Activated CD4-positive, alpha-beta T cell treated with anti-CD3 and anti-CD28 coated beads, Interleukin-2, amount 50 U/mL, for 24 hours (primary cell): ENCODE measurements around the gene KRTAP10-4.
"Not testable (repeated sequence)": the region's sequence is repeated elsewhere in the genome, so short reads cannot be mapped to it uniquely, and the experiment has no call there.

Source experiments
- DNase-seq, 2 donors: peaks; one replicate each; pipeline ENCODE4 v3.0.0-alpha.2; 2020; ENCODE audit warnings: low read depth in 1 of 2, low spot score in 1 of 2

KRTAP10-4 gene

DNA sequence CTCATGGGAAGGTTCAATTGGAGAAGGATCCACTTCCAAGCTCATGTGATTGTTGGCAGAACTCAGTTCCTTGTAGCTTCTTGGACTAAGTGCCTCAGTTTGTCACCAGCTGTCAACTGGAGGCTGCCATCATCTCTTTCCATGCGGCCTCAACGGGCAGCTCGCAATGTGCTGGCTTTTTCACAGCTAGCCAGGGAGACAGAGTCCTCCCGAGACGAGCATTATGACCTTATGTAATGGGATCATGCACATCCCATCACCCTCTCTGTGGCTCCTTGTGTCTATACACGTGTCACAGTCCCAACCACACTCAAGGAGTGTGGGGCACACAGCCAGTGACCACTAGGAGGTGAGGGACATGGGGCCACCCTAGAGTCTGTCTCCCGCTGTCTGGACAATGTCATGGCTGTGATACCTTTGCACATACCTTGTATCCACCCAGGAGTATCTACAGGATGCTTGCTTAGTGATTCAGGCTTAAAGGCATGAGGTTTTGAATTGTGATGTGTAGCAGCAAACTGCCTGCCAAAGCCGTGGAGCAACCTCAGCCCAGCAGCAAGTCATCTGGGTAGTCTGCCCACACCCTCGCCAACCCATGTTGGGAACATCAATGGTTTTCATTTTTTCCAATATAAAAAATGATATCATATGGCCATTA is 22.7 kb downstream of the KRTAP10-4 start:
- DNase-seq: no peak

DNA sequence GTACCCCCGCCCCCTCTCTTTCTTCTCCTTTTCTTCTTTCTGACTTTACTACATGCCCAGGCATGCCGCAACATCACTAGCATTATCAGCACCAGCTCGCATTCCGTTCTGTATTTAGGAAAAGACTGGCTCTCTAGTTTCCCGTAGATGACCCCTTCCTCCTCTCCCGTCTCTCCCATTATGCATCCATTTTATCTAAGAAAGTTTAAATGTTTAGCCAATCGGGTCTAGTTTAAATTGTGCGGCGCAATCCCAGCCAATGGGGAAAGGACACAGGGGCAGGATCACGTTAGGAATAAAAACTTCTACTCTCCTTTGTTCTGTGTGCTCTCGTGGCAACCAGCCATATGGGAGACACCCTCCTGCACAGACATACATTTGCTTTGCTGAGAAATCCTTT is 24.5 kb downstream of the KRTAP10-4 start:
- DNase-seq: no peak

DNA sequence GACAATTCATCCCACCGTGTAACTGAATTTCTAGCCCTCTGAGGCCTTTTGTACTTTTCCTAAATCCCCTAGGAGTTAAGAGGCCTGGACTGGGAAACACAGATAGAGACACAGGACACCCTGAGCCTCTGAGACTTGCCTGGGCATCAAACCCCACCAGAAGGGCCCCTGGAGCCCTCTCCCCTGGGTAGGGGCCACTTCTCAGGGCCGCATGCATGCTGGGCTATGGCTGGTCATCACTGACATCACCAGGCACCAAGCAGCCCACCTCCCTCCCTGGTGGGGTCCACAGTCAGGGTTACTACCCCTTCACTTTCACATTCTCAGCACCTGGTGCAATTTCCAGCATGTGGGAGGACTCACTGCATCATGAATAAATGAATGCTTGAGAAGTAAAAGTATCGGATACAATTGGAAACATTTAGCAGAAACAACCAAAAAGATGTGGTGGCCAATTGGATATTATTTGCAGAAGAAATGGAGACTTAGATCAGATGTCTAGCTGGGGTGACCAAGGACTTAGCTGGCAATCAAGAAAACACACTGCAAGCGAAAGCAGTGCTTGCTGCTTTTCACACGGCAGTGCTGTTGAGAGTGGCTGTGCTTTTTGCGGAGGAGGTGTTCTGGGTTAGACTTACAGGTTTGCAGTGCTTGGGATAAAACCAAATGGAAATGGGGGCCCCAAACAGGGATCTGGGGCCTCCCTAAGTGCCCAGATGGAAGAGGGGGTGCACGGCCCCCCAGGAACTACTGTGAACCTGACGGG is 25.9 kb downstream of the KRTAP10-4 start:
- no peak for DNase-seq

DNA sequence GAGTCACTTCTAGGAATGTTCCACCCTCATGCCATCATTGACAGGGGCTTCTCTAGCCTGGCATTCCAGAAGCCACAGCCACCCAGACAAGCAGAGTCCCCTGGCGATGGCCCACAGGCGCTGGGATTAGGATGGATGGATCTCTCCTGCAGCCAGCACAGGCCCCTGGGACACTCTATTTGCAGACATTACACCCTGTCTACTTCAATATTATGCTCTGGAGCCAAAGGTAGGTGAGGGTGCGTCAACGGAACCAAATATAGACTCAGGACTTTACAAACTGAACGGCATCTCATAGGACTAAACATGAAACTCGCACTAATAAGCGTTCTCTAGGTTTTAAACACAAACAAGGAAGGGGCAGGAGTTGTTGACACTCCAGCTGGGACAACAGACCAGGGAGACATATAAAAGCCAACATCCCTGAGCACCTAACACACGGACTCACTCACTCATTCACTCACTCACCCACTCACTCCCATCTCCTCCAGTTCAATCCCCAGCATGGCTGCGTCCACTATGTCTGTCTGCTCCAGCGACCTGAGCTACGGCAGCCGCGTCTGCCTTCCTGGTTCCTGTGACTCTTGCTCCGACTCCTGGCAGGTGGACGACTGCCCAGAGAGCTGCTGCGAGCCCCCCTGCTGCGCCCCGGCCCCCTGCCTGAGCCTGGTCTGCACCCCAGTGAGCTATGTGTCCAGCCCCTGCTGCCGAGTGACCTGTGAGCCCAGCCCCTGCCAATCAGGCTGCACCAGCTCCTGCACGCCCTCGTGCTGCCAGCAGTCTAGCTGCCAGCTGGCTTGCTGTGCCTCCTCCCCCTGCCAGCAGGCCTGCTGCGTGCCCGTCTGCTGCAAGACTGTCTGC is 26.8 kb downstream of the KRTAP10-4 start, which contains the start of gene KRTAP10-7:
KRTAP10-7 (plus strand) TSS at position 480 of the 861 bp plus-strand sequence; CDS start at position 505, 25 bp downstream.
- not testable (repeated sequence) for DNase-seq

DNA sequence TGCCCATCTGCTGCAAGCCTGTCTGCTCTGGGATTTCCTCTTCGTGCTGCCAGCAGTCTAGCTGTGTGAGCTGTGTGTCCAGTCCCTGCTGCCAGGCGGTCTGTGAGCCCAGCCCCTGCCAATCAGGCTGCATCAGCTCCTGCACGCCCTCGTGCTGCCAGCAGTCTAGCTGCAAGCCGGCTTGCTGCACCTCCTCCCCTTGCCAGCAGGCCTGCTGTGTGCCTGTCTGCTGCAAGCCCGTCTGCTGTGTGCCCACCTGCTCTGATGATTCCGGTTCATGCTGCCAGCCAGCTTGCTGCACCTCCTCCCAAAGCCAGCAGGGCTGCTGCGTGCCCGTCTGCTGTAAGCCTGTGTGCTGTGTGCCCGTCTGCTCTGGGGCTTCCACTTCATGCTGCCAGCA is 27.6 kb downstream of the KRTAP10-4 start:
- DNase-seq: not testable (repeated sequence)

DNA sequence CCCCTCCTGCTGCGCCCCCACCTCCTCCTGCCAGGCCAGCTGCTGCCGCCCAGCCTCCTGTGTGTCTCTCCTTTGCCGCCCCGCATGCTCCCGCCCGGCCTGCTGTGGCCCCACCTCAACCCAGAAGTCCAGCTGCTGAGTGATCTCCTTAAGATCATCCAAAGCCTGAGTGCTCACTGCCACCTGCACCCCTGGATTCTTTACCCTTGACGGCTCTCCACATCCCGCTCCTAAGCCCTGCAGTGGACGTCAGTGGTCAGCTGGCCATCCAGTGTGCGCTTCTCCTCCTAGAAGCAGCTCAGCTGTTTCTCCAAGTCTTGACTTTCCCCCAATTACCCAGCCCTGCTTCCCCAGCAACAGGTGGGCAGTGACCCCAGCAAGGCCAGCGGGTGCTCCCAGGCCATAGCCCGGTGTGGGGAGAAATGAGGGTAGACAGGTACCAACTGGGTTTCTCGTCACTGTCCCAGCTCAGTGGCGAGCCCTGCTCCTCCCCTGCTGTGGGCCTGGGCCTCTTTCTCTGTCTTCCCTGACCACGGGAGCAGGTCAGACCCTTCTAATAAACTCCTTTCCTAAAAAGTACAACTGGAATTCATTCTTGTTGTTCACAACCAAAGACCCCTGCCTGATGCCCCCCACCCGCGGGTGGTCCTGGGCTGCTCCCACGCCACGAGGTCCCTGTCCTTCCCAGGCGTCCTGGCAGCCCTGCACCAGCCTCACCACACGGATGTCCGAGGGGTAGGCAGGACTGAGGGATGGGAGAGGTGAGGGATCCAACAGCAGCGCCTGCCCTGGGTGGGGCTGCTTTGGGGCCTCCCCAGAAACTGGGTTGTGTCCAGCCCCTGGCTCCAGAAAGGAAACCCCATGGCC is 28.3 kb downstream of the KRTAP10-4 start:
- no peak for DNase-seq

DNA sequence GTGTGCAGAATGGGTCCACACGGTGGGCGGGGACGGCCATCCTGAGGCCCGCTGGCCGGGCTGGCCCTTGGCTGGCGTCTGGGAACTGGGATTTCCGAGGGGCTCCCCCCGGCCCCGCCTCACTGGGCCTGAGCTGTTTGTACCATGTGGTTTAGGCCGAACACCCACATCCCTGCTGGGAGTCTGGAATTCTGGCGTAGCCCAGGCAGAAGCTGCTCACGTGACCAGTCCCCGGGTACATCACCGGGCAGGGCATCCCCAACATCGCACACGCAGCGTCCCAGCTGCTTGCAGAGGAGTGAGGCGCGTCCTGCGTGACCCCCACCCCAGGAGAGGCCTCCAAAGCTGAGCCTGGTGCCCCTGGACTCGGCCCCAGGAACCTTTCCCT is 28.9 kb downstream of the KRTAP10-4 start:
- DNase-seq: no peak

DNA sequence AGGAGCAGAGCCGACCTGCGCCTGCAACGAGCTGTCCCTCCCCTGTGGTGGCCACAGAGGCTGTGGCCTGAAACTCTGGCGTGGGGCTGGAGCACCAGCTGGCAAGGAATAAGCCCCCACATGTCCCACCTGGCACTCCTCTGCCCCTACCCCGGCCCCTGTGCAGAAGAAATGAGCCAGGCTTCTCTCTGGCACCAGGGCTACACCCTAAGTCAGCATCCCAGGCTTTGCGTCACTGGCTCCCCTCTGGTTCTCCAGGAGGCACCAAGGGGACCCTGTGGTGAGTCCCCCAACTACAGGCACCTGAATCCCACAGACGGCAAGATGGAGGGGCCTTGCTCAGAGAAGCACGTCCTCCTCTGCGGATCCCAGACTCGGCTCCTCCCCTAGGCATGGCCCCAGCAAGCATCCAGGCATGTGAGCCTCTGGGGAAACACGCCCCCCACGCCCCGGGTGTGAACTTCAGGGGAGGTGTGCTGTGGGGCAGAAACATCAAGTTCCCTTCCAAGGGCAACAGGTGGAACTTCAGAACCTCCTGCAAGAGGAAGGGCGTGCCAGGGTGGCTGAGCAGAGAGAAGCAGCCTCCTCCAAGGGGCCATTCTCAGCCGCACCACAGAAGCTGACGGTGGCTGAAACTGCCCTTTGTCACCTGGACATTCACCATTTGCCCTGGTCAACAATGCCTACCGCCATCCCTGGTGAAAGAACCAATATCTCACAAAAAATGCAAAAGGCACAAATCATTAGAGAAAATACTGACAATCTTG is 29.8 kb downstream of the KRTAP10-4 start:
- no peak for DNase-seq

DNA sequence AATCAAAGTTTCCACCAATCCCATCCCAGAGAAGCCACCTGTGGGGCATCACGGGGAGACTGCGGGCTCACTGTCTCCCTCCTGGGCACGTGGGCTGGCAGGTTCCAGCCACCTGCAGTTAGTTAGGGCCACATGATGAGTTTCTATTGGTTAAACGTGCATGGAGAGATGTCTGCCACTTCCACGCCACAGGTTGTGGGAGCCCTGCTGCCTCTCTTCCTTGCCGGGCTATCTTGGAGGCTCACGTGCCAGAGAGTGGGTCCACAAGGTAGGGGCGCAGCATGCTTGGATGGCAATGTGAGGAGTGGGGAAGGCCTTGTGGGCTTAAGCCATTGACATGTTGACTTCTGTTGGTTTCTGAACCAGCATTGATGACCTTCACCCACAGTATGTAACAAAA is 30.4 kb downstream of the KRTAP10-4 start:
- no peak for DNase-seq

DNA sequence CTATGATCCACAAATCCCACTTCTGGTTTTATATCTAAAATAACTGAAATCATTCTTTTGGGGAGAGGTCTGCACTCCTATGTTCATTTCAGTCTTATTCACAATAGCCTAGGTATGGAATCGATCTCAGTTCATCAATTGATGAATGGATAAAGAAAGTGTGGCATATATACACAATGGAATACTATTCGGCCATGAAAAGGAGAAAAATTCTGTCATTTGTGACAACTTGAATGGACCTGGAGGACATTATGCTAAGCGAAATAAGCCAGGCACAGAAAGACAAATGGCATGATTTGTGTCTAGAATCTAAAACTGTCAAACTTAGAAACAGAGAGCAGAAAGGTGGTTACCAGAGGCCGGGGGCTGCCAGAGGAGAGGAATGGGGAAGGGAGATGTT is 33.0 kb downstream of the KRTAP10-4 start:
- DNase-seq: no peak

DNA sequence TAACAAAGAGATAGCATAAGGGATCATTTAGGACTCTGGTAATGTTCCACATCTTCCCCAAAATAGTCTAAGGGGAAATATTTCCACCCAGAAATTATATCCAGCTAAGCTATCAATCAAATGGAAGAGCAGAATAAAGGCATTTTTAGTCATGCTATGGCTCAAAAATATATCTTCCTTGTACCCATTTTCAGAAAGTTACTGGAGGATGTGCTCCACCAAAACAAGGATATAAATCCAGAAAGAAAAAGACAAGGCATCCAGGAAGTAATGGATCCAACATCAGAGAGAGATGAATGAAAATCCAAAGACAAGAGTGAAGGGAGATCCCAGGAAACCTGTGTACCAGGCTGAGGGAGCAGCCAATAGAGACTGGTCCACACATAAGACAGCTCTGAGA is 35.7 kb downstream of the KRTAP10-4 start:
- DNase-seq: no peak

DNA sequence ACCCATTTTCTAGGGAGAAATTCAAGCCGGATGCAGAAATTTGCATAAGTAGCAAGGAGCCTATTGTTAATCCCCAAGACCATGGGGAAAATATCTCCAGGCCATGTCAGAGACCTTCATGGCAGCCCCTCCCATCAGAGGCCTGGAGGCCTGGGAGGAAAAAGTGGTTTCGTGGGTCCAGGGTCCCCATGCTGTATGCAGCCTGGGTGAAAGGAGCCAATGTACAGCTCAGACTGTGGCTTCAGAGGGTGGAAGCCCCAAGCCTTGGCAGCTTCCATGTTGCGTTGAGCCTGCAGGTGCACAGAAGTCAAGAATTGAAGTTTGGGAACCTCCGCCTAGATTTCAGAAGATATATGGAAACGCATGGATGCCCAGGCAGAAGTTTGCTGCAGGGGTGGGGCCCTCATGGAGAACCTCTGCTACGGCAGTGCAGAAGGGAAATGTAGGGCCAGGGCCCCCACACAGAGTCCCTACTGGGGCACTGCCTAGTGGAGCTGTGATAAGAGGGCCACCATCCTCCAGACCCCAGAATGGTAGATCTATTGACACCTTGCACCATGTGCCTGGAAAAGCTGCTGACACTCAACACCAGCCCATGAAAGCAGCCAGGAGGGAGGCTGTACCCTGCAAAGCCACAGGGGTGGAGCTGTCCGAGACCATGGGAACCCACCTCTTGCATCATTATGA is 36.8 kb downstream of the KRTAP10-4 start:
- DNase-seq: not testable (repeated sequence)

DNA sequence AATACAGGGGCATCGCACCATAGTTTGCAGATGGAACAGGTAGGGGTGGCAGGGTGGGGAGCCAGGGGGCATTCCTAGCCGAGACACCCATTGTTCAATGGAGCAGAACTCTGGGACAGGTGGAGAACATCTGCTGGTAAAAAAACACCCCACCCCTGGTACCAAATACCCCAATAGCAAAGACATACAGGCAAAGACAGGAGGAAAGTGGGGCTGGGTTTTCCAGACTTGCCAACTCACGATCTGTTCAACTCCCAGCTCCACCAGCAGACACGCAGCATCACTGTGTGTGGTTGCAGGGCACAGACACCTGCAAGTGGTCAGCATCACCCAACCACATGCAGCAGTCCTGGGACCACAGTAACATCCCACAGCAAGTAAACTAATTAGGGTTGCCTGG is 38.0 kb downstream of the KRTAP10-4 start:
- no peak for DNase-seq

DNA sequence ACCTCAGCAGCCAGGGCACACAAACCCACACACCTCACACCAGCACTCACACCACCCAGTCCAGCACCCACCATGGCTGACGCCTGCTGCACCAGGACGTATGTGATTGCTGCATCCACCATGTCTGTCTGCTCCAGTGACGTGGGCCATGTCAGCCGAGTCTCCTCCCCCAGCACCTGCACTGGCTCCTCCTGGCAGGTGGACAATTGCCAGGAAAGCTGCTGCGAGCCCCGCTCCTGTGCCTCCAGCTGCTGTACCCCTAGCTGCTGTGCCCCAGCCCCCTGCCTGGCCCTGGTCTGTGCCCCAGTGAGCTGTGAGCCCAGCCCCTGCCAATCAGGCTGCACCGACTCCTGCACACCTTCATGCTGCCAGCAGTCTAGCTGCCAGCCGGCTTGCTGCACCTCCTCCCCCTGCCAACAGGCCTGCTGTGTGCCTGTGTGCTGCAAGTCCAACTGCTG is 38.5 kb downstream of the KRTAP10-4 start, which contains the start of gene KRTAP10-8:
KRTAP10-8 (plus strand) TSS at position 51 of the 458 bp plus-strand sequence; CDS start at position 73, 22 bp downstream.
- no peak for DNase-seq

DNA sequence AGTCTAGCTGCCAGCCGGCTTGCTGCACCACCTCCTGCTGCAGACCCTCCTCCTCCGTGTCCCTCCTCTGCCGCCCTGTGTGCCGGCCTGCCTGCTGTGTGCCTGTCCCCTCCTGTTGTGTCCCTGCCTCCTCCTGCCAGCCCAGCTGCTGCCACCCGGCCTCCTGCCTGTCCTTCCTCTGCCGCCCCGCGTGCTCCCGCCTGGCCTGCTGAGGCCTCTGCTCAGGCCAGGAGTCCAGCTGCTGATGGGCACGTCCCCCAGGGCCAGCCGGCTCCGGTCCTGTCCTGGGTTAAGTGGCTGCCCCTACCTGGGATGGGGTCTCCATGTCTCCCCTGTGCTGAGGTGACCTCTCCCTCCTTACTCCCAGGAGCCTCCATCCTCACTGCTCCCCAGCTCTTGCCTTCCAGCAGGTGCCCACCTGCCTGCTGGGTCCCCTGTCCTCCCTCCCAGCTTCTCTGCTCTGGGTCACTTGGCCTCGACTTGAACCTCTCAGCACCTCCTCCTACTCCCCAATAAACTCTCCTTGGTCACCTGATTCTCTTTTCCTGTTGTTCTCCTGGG is 39.2 kb downstream of the KRTAP10-4 start:
- DNase-seq: no peak

DNA sequence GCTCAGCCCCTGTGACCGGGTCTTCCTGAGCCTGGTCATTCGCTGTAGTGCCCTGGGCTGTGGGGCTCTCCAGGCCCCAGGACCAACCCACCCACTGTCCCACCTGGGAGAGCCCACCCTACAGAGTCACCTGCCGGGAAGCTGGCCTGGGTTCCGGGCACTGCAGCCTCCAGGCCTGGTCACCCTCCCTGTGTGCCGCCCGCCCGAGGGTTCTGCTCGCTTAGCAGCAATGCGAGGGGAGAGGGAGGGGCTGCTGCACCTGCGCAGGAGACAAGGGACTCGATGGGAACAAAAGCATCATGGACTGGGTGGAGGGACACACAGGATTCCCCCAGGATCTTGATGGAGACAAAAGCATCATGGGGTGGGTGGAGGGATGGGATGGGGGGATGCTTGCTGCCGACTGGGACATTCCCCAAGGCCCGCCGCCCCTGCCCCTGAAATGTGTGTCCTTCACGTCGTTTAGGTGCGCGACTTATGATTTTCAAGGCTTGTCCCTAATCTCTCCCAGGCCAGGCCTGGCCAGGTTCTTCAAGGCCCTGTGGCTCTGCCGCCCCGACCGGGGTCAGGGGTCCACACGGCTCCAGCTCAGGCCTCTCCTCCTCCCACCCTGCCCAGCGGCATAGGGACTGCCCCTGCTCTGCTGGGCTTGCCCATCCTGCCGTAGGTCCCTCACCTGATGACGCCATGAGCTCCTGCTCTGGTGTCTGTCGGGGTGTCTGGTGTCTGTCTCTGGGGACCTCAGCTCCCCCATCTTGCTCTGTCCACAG is 40.0 kb downstream of the KRTAP10-4 start:
- no peak for DNase-seq

DNA sequence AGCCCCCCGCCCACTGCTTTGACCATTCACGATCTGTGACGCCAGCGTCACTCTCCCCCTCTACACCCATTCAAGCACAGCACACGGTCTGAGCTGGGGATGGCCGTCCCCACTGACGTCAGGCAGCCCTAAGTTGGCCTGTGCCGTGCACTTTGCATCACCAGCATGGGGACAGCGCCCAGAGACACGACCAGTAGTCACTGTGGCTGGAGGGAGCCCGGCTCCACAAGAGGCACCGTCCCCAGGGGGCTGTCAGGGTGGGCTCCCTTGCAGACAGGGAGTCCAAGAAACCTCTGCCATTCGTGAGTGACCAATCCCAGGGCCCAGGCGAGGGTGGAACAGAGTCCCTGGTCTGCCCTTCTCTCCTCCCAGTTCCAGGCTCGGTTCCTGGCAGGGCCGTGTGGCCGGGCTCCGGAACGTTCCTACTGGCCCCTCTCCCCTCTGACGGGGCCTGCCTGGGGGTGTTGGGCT is 40.7 kb downstream of the KRTAP10-4 start:
- DNase-seq: no peak

DNA sequence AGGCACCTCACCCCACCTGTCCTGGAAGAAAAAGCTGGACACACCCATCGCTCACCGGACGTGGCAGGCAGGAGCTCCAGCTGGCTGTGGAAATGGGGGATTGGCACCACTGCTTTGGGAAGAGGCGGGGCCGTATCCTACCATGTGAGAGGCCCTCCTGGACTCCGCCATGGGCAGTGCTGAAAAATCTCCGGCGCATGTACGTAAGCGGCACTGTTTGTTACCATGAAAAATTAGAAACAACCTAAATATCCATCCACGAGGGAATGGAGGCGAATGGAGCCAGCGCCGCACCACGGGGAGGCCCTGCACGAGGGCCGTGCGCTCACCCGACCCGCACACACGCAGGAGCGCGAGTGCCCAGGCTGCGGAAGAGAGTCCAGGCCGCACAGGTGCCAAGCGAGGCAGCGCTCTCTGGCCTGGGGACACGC is 41.4 kb downstream of the KRTAP10-4 start:
- DNase-seq: no peak
